D721Med (cell line): Measurements from ENCODE around the gene SDF4.

Source experiments
- DNase-seq: peaks from one replicate; pipeline ENCODE4 v3.0.0; 2011; ENCODE audit warnings: low spot score; ENCODE audit not compliant: insufficient read length
- FAIRE-seq: peaks from 2 replicates; lab custom pipeline; 2011; peaks lifted over from hg19 to GRCh38; lab: Jason Lieb, UNC
- CTCF ChIP-seq: IDR thresholded peaks from 2 replicates; pipeline ENCODE4 v1.5.1; 2012; ENCODE audit warnings: mild to moderate bottlenecking, control low read depth; ENCODE audit not compliant: insufficient read depth; ENCODE audit errors: missing control alignments

Gene SDF4

GRCh38 chr1:1189111-1189510 is 42.7 kb downstream of the SDF4 start:
- DNase-seq (no peak), FAIRE-seq (no peak)
- no peak for TF ChIP-seq CTCF

- TF ChIP-seq CTCF, result no peak
- FAIRE-seq (no peak), DNase-seq (no peak)
Measured at GRCh38 chr1:1187938-1188337, 43.9 kb downstream of the SDF4 start.

- no peak for FAIRE-seq
- no peak for TF ChIP-seq CTCF
- DNase-seq, result no peak
Measured at GRCh38 chr1:1185101-1185765, 46.6 kb downstream of the SDF4 start.

- no peak for DNase-seq
- FAIRE-seq, result no peak
- no peak for TF ChIP-seq CTCF
Measured at GRCh38 chr1:1183833-1184775, 47.7 kb downstream of the SDF4 start.

GRCh38 chr1:1183221-1183747 is 48.5 kb downstream of the SDF4 start:
- DNase-seq (no peak), FAIRE-seq (no peak)
- TF ChIP-seq CTCF, result no peak

- no peak for TF ChIP-seq CTCF
- FAIRE-seq, result no peak
Measured at GRCh38 chr1:1182491-1183220, 49.1 kb downstream of the SDF4 start.

More at GRCh38 chr1:1182491-1183220, 49.1 kb downstream of the SDF4 start:
- no peak for DNase-seq
